GM12891 (cell line): ENCODE measurements around the gene TYRO3.

ENCODE experiments used
- POLR2A ChIP-seq: IDR thresholded peaks from 2 replicates; pipeline ENCODE4 v1.6.1; 2011; ENCODE audit warnings: low read depth, low read length, control low read depth
- POLR2AphosphoS5 ChIP-seq: IDR thresholded peaks from 2 replicates; pipeline ENCODE4 v1.6.1; 2011; ENCODE audit warnings: low read depth, low read length, control low read depth
- POU2F2 ChIP-seq: IDR thresholded peaks from 2 replicates; pipeline ENCODE4 v1.6.1; 2011; ENCODE audit warnings: low read depth, mild to moderate bottlenecking, control low read depth, low read length, moderate library complexity
- SPI1 ChIP-seq: IDR thresholded peaks from 2 replicates; pipeline ENCODE4 v1.6.1; 2011; ENCODE audit warnings: low read depth, low read length, control low read depth
- TAF1 ChIP-seq: IDR thresholded peaks from 2 replicates; pipeline ENCODE4 v1.6.1; 2011; ENCODE audit warnings: low read depth, low read length, control low read depth

DNA sequence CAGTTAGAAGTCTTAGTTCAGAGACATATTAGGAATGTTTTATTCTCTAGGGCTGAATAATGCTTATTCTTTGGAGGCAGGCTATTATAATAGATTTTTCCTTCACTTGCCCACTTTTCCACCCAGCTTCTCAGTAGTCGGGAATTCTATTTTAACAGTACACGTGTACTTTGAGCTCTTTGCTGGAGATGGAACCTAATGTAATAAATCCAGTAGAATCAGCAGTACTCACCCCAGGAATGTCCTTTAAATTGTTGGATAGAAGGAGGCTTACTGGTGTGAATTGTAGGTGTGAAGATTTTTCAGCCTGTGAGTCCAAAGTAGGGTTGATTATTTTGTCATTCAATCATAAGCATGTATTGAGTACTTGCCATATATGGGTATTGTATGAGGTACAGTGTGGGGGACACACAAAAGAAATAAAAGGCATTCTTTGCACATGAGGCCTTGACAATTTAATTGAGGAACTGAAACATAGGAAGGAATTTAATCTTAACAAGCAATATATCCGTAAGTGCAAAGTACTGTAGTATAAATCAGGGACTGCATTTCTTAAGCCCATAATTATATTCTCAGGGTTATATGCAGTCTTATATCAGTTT is 71.7 kb downstream of the TYRO3 start:
- TF ChIP-seq POLR2A (no peak), POLR2AphosphoS5 (no peak), TAF1 (no peak), POU2F2 (no peak), SPI1 (peak; percentile 69; the same call in 1 of the 2 replicates)
